ENCODE measurements around the gene CTIF. TPM values are rescaled to one million over a fixed set of nuclear protein-coding genes. Genes with fewer than 3 reads are reported as not detected.

CTIF gene
- polyA plus RNA-seq, 1 donor from 2014 or later: 50.2 TPM

GRCh38 chr18:48909721-48910120 is 370.9 kb downstream of the CTIF start:
- H4K20me1 ChIP-seq (ENCODE audit: insufficient read depth): no peaks in the 10 kb centered on the region
- no peaks in the 10 kb centered on the region for H3K79me2 ChIP-seq (replicated peaks; ENCODE audit: insufficient read depth, low read length)
- TF ChIP-seq CTCF (IDR thresholded peaks at IDR 0.05; ENCODE audit: poor library complexity, severe bottlenecking) (no peak), EZH2 (IDR thresholded peaks at IDR 0.05; ENCODE audit: borderline replicate concordance, insufficient read depth, low read length, poor library complexity, severe bottlenecking) (no peak), EP300 (conservative IDR thresholded peaks at IDR 0.05; ENCODE audit: poor library complexity, severe bottlenecking) (no peak), SMC3 (conservative IDR thresholded peaks at IDR 0.05; ENCODE audit: poor library complexity) (no peak), RAD21 (conservative IDR thresholded peaks at IDR 0.05) (no peak), MXI1 (conservative IDR thresholded peaks at IDR 0.05; ENCODE audit: poor library complexity, severe bottlenecking) (no peak), POLR2AphosphoS5 (IDR thresholded peaks at IDR 0.05) (no peak), REST (IDR thresholded peaks at IDR 0.05; ENCODE audit: borderline replicate concordance) (no peak), TAF1 (IDR thresholded peaks at IDR 0.05; ENCODE audit: low read depth) (no peak)
- no peak overlapping the region for H2AFZ ChIP-seq (ENCODE audit: low read depth, low read length)
- no peaks in the 10 kb centered on the region for H3K9me2 ChIP-seq (ENCODE audit: insufficient read depth, low read length)
- H3K36me3 ChIP-seq (ENCODE audit: insufficient read depth, low read length): no peaks in the 10 kb centered on the region
- no peak overlapping the region for H3K9ac ChIP-seq (ENCODE audit: low read length)
- no peaks in the 10 kb centered on the region for H3K27me3 ChIP-seq (ENCODE audit: insufficient read depth, low read depth, low read length)
- H3K4me2 ChIP-seq (ENCODE audit: low read length): no peak overlapping the region
- no peak overlapping the region for H3K27ac ChIP-seq (ENCODE audit: low read length)
- no peaks in the 10 kb centered on the region for H3F3A ChIP-seq (ENCODE audit: insufficient read depth, low read length, poor library complexity, severe bottlenecking)
- no peak overlapping the region for H3K4me3 ChIP-seq (ENCODE audit: low read length)
- H3K9me3 ChIP-seq (ENCODE audit: low read length): no peaks in the 10 kb centered on the region

GRCh38 chr18:48910972-48911545 is 372.2 kb downstream of the CTIF start:
- no peaks in the 10 kb centered on the region for H3K27me3 ChIP-seq (ENCODE audit: insufficient read depth, low read depth, low read length)
- H3K9ac ChIP-seq (ENCODE audit: low read length): no peak overlapping the region
- H3K9me3 ChIP-seq (ENCODE audit: low read length): no peaks in the 10 kb centered on the region
- H3K4me3 ChIP-seq (ENCODE audit: low read length): no peak overlapping the region
- no peak overlapping the region for H2AFZ ChIP-seq (ENCODE audit: low read depth, low read length)
- no peak overlapping the region for H3K27ac ChIP-seq (ENCODE audit: low read length)
- H3K9me2 ChIP-seq (ENCODE audit: insufficient read depth, low read length): no peaks in the 10 kb centered on the region
- no peaks in the 10 kb centered on the region for H3K36me3 ChIP-seq (ENCODE audit: insufficient read depth, low read length)
- TF ChIP-seq CTCF (IDR thresholded peaks at IDR 0.05; ENCODE audit: poor library complexity, severe bottlenecking): no peak
- no peak for TF ChIP-seq POLR2AphosphoS5 (IDR thresholded peaks at IDR 0.05)
- no peak overlapping the region for H3K4me2 ChIP-seq (ENCODE audit: low read length)
- no peaks in the 10 kb centered on the region for H3K79me2 ChIP-seq (replicated peaks; ENCODE audit: insufficient read depth, low read length)
- no peaks in the 10 kb centered on the region for H3F3A ChIP-seq (ENCODE audit: insufficient read depth, low read length, poor library complexity, severe bottlenecking)
- no peaks in the 10 kb centered on the region for H4K20me1 ChIP-seq (ENCODE audit: insufficient read depth)

Small RNAs within 50 kb of the gene (small RNA-seq; reads per million reads assigned to genes)
- gene MIR4743: 0.16 to 4.4 (median 0.92) reads per million in 3 experiments

Other genes with a start within 250 kb of the CTIF start
- 2.4 and 6.5 TPM in 2 replicates for gene ZBTB7C, start 129.6 kb upstream of the CTIF start, polyA plus RNA-seq

All from neural cell (in vitro differentiated cells).